ENCODE measurements around the gene USP13.

DNA sequence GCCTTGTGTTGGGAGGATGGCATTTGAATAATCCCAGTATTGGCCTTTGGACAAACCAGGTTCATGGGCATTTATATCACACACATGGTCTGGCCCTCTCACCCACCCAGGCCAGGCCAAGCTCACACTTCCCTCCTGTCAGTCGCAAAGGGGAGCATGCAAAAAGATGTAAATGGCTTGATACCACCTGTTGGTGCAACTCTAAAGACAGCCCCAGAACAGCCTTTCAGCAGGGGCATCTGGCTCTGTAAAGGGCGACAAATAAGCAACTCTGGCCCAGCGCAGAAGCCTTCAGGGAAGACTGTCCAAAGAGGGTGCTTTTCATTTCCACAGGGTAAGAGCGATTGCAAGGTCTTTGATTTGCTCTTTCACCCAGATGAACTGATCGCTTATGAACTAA is 91.8 kb downstream of the USP13 start:
- TF ChIP-seq EZH2phosphoT487 (IDR thresholded peaks at IDR 0.05; ENCODE audit: unreplicated experiment) (no peak), POLR2AphosphoS5 (IDR thresholded peaks at IDR 0.05; ENCODE audit: low read depth) (no peak), JUNB (IDR thresholded peaks at IDR 0.05; ENCODE audit: unreplicated experiment) (no peak), CREB1 (CRISPR knock-in tag; IDR thresholded peaks at IDR 0.05; ENCODE audit: low read depth) (no peak)
- TF ChIP-seq, protein P1, sequence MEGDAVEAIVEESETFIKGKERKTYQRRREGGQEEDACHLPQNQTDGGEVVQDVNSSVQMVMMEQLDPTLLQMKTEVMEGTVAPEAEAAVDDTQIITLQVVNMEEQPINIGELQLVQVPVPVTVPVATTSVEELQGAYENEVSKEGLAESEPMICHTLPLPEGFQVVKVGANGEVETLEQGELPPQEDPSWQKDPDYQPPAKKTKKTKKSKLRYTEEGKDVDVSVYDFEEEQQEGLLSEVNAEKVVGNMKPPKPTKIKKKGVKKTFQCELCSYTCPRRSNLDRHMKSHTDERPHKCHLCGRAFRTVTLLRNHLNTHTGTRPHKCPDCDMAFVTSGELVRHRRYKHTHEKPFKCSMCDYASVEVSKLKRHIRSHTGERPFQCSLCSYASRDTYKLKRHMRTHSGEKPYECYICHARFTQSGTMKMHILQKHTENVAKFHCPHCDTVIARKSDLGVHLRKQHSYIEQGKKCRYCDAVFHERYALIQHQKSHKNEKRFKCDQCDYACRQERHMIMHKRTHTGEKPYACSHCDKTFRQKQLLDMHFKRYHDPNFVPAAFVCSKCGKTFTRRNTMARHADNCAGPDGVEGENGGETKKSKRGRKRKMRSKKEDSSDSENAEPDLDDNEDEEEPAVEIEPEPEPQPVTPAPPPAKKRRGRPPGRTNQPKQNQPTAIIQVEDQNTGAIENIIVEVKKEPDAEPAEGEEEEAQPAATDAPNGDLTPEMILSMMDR (conservative IDR thresholded peaks at IDR 0.05; ENCODE audit: low read depth in 2 of 2): 0 out of 4 replicates have a peak, but pooled peaks of 1 of the 2 experiments have one; percentile 6
